ENCODE measurements around the gene FGF19. TPM values are rescaled to one million over a fixed set of nuclear protein-coding genes. Genes with fewer than 3 reads are reported as not detected.

Gene FGF19
- total and polyA plus RNA-seq, 2 donors (not counting 1 experiment from before 2014, with no cell fraction given), result not detected

GRCh38 chr11:69683764-69684333 lies 20.0 kb downstream of the FGF19 start:
- Histone ChIP-seq H3K27ac (ENCODE audit: low read length in 2 of 2) (no peak overlapping the region), H4K20me1 (ENCODE audit: control insufficient read depth, insufficient read depth, low read length, poor library complexity, severe bottlenecking) (no peaks in the 10 kb centered on the region), H2AFZ (ENCODE audit: insufficient read depth, low read depth, low read length, poor library complexity, severe bottlenecking) (no peak overlapping the region), H3K4me3 (ENCODE audit: control extremely low read depth in 1 of 5, extremely low read depth in 1 of 5, insufficient read depth in 1 of 5, low read depth in 2 of 5, low read length in 4 of 5) (no peak overlapping the region), H3K4me2 (replicated peaks; ENCODE audit: low read depth, low read length, poor library complexity, severe bottlenecking) (no peak overlapping the region), H3K79me2 (ENCODE audit: control insufficient read depth, insufficient read depth, low read length) (no peaks in the 10 kb centered on the region), H3K36me3 (replicated peaks in 1 of 2; ENCODE audit: control extremely low read depth in 1 of 2, control insufficient read depth in 1 of 2, extremely low read depth in 1 of 2, insufficient read depth in 2 of 2, low read length in 1 of 2) (no peaks in the 10 kb centered on the region), H3K9me3 (ENCODE audit: control extremely low read depth in 1 of 3, control insufficient read depth in 2 of 3, insufficient read depth in 1 of 3, low read length in 2 of 3) (no peaks in the 10 kb centered on the region), H3K9ac (ENCODE audit: low read length) (no peak overlapping the region), H3K27me3 (replicated peaks in 1 of 4; ENCODE audit: control extremely low read depth in 1 of 4, control insufficient read depth in 3 of 4, insufficient read depth in 4 of 4, low read length in 3 of 4) (peaks cover 0 to 19% (median 6%) of the 10 kb centered on the region in 4 experiments), H3K4me1 (ENCODE audit: control insufficient read depth in 2 of 2, insufficient read depth in 2 of 2, low read length in 2 of 2) (peaks cover 7 to 9% of the 10 kb centered on the region in 2 donors)
- ATAC-seq (ENCODE audit: low read depth) (no peak), DNase-seq (no peak)
- peaks cover 7% of the 10 kb centered on the region for H3K4me1 Mint-ChIP-seq
- H3K9me3 Mint-ChIP-seq (ENCODE audit: insufficient read depth), result no peaks in the 10 kb centered on the region
- 71% methylated on average over 9 of the region's 9 CpGs for WGBS (ENCODE audit: insufficient coverage)
- ChIA-PET CTCF (interaction anchor here (0.9 to 3.6 kb wide), 4 partner anchors 8 to 512 kb away, joined by 4 to 16 read pairs (median 6); partner anchors contain the start of gene LTO1), POLR2A (no interaction called here)
- TF ChIP-seq CTCF (IDR thresholded peaks at IDR 0.05) (no peak), EZH2 (IDR thresholded peaks at IDR 0.05; ENCODE audit: borderline replicate concordance, insufficient read depth, low read depth, low read length, poor library complexity, severe bottlenecking) (no peak)
- peaks cover 23% of the 10 kb centered on the region for H3K27me3 Mint-ChIP-seq
- H3K4me3 Mint-ChIP-seq, result no peak overlapping the region
- H3K27ac Mint-ChIP-seq, result no peak overlapping the region
- intact Hi-C loops (cut with micrococcal nuclease), result no loop called here

- Mint-ChIP-seq H3K4me1 (peaks cover 7% of the 10 kb centered on the region), H3K27me3 (peaks cover 15% of the 10 kb centered on the region), H3K27ac (no peak overlapping the region), H3K9me3 (ENCODE audit: insufficient read depth) (no peaks in the 10 kb centered on the region), H3K4me3 (no peak overlapping the region)
- Histone ChIP-seq H3K27ac (ENCODE audit: low read length in 2 of 2) (no peak overlapping the region), H3K4me2 (replicated peaks; ENCODE audit: low read depth, low read length, poor library complexity, severe bottlenecking) (no peak overlapping the region), H4K20me1 (ENCODE audit: control insufficient read depth, insufficient read depth, low read length, poor library complexity, severe bottlenecking) (no peaks in the 10 kb centered on the region), H3K36me3 (replicated peaks in 1 of 2; ENCODE audit: control extremely low read depth in 1 of 2, control insufficient read depth in 1 of 2, extremely low read depth in 1 of 2, insufficient read depth in 2 of 2, low read length in 1 of 2) (no peaks in the 10 kb centered on the region), H3K9me3 (ENCODE audit: control extremely low read depth in 1 of 3, control insufficient read depth in 2 of 3, insufficient read depth in 1 of 3, low read length in 2 of 3) (no peaks in the 10 kb centered on the region), H3K27me3 (replicated peaks in 1 of 4; ENCODE audit: control extremely low read depth in 1 of 4, control insufficient read depth in 3 of 4, insufficient read depth in 4 of 4, low read length in 3 of 4) (peaks cover 0 to 19% (median 4%) of the 10 kb centered on the region in 4 experiments), H3K79me2 (ENCODE audit: control insufficient read depth, insufficient read depth, low read length) (no peaks in the 10 kb centered on the region), H3K9ac (ENCODE audit: low read length) (no peak overlapping the region), H3K4me3 (ENCODE audit: control extremely low read depth in 1 of 5, extremely low read depth in 1 of 5, insufficient read depth in 1 of 5, low read depth in 2 of 5, low read length in 4 of 5) (no peak overlapping the region), H3K4me1 (ENCODE audit: control insufficient read depth in 2 of 2, insufficient read depth in 2 of 2, low read length in 2 of 2) (peaks cover 7 to 9% of the 10 kb centered on the region in 2 donors), H2AFZ (ENCODE audit: insufficient read depth, low read depth, low read length, poor library complexity, severe bottlenecking) (no peak overlapping the region)
- no peak for ATAC-seq (ENCODE audit: low read depth)
- TF ChIP-seq EZH2 (IDR thresholded peaks at IDR 0.05; ENCODE audit: borderline replicate concordance, insufficient read depth, low read depth, low read length, poor library complexity, severe bottlenecking), result no peak
- intact Hi-C loops (cut with micrococcal nuclease), result no loop called here
- DNase-seq, result no peak
- WGBS (ENCODE audit: insufficient coverage), result 88% methylated on average over 4 of the region's 7 CpGs
- POLR2A ChIA-PET, result no interaction called here
- CTCF ChIA-PET, result no interaction called here
Observed at GRCh38 chr11:69682681-69683326, 21.0 kb downstream of the FGF19 start.
